Ramos (cell line): ENCODE results near the gene RNF223.

ENCODE experiments used
- in situ Hi-C: fragments of 300-500 bp; cut with MboI; formaldehyde crosslinking; loops from one replicate; pipeline ENCODE4 v1.14.3; 2022; ENCODE audit warnings: low sequenced_read_pairs; ENCODE audit not compliant: unreplicated experiment

The RNF223 gene

GRCh38 chr1:1051127-1051810, 22.8 kb downstream of the RNF223 start:
- in situ Hi-C loops: loop anchor here (5.0 kb wide), 1 partner anchor 61 kb away; no protein-coding TSS in a partner anchor

DNA sequence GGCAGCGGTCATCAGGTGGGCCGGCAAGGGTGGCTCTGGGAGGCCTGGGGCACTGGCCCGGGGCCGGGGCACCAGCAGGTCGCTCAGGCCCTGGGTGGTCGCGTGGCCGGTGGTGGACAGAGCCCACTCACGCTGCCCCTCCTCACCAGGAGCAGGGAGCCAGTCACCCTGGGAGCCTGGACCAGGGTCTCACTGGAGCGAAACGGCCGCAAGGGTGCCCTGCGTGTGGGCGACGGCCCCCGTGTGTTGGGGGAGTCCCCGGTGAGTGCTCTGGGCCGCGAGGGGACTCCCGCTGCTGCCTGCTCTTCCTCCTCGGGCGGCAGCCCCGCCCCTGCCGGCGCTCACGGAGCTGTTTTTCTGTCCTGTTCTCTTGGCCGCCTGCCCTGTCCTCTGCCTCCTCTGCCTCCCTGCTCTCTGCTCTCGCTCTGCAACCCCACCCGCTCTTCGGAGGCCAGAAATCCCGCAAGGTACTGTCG, 23.5 kb downstream of the RNF223 start:
- in situ Hi-C loops: loop anchor here (5.0 kb wide), 1 partner anchor 62 kb away; no protein-coding TSS in a partner anchor

GRCh38 chr1:1049318-1050165, 24.6 kb downstream of the RNF223 start:
- in situ Hi-C loops: loop anchor here (5.0 kb wide), 1 partner anchor 63 kb away; no protein-coding TSS in a partner anchor

GRCh38 chr1:1048765-1049164, 25.3 kb downstream of the RNF223 start:
- in situ Hi-C loops: no loop called here

- in situ Hi-C loops: no loop called here
These were observed 26.1 kb downstream of the RNF223 start for GRCh38 chr1:1047963-1048362.

GRCh38 chr1:1047407-1047806, 26.7 kb downstream of the RNF223 start:
- in situ Hi-C loops: no loop called here

- in situ Hi-C loops: no loop called here
These were observed 27.3 kb downstream of the RNF223 start for GRCh38 chr1:1046767-1047166.

- in situ Hi-C loops: no loop called here
These were observed 27.9 kb downstream of the RNF223 start for GRCh38 chr1:1046243-1046642.

DNA sequence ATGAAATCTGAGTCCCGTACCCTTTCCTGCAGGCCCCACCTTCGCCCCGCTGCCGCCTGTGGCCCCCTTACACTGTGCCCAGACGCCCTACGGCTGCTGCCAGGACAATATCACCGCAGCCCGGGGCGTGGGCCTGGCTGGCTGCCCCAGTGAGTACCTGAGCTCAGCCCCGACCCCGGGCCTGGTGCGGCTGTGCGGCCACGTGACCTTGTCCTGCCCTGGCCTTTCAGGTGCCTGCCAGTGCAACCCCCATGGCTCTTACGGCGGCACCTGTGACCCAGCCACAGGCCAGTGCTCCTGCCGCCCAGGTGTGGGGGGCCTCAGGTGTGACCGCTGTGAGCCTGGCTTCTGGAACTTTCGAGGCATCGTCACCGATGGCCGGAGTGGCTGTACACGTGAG, 29.0 kb downstream of the RNF223 start:
- in situ Hi-C loops: no loop called here

DNA sequence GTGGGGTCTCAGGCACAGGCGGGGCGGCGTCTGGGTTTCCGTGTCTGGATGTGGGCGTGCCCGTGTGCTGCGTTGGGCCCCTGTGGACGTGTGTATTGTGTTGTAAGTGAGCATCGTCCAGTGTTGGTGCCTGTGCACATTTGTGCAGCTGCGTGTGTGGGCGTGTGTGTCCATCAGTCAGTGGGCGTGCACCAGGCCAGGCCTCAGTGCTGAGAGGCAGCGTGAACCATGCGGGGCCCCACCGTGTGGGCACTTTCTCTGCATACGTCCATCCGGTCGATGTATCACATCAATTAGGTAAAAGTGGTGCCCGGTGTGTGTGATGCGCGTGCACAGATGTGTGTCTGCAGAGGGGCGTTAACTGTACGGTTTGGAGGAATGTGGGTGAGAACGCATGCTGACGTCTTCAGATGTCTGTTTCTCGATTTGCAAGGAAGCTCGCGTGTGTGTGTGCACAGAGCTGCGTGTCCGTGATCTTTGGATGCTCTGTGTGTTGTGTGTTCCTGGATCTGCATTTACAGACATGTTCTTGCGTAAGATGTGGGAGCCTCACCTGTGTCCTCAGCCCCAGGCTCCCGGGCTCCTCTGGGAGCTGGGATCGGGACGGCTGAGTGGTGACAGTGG, 29.5 kb downstream of the RNF223 start:
- in situ Hi-C loops: no loop called here

DNA sequence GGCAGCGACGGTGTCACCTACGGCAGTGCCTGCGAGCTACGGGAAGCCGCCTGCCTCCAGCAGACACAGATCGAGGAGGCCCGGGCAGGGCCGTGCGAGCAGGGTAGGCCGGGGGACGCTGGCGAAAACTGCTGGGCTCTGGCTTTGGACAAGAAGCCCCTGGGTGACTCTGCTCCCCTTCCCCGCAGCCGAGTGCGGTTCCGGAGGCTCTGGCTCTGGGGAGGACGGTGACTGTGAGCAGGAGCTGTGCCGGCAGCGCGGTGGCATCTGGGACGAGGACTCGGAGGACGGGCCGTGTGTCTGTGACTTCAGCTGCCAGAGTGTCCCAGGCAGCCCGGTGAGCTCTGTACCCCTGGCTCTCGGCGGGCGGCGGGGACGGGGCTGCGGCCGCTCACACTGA, 30.2 kb downstream of the RNF223 start:
- in situ Hi-C loops: no loop called here

GRCh38 chr1:1043411-1043810, 30.7 kb downstream of the RNF223 start:
- in situ Hi-C loops: no loop called here

DNA sequence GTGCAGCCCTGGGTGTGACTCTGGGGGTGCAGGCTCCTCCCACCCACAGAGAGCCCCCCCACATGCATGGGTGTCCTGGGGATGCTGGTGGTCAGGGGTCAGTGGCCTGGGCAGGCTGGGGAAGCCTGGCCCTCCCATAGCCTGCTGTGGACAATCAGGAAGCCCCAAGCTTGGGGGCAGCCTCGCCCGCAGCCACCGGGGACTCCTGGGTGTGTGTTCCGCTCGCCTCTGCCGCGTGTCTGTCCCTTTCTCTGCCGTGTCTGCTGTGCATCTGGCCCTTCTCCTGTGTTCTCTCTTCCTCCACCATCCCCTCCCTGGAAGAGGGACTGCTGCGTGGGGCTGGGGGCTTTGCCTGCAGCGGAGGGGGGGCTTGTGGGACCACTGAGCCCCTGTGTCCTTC, 31.3 kb downstream of the RNF223 start:
- in situ Hi-C loops: no loop called here

GRCh38 chr1:1041873-1042272, 32.2 kb downstream of the RNF223 start:
- in situ Hi-C loops: no loop called here

GRCh38 chr1:1041092-1041523, 33.0 kb downstream of the RNF223 start:
- in situ Hi-C loops: no loop called here

DNA sequence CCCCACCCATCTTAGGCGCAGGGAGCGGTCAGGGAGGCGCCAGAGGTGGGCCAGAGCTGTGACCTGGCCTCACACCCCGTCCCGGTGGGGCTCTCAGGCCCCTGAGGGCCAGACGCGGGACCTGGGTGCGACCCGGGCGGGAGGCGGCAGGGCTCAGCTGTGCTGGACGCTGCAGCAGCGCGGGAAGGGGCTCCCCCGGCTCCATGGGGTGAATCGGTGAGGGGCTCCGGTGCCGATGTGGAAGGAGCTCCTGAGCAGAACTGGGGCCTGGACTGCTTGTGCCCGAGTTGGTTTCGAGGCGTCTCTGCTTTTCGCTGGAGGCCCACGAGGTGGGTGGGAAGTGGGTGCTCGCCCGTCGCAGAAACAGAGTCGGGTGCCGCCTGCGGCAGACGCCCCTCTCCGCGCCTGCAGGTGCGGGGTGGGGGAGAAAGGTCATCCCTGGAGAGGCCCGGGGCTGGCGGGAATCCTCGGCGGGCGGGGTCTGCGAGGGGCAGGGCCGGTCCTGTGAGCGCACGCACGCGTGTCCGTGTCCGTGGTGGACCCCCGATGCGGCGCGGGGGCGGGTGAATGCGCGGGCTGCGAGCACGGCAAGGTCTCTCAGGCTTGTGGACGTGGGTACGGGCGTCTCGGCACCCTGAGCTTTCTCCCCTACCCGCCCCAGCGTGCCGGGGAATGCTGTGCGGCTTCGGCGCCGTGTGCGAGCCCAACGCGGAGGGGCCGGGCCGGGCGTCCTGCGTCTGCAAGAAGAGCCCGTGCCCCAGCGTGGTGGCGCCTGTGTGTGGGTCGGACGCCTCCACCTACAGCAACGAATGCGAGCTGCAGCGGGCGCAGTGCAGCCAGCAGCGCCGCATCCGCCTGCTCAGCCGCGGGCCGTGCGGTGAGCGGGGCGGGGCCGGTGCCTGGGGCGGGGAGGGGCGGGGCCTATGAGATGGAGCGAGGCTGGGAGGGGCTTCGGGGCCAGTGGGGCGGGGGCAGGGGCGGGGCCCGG, 33.8 kb downstream of the RNF223 start:
- in situ Hi-C loops: no loop called here

GRCh38 chr1:1039145-1039910, 34.8 kb downstream of the RNF223 start:
- in situ Hi-C loops: loop anchor here (10.0 kb wide), 1 partner anchor 255 kb away; no protein-coding TSS in a partner anchor

- in situ Hi-C loops: loop anchor here (10.0 kb wide), 1 partner anchor 256 kb away; no protein-coding TSS in a partner anchor
These were observed 35.4 kb downstream of the RNF223 start for GRCh38 chr1:1038694-1039093.
